Spinal cord (tissue), 10 donors: ENCODE results near the gene ASB11. TPM values are rescaled to one million over a fixed set of nuclear protein-coding genes. Genes with fewer than 3 reads are reported as not detected.

ENCODE experiments used
- DNase-seq, 6 donors: peaks; one replicate each; pipeline versions ENCODE4 v3.0.0 to v3.0.0-alpha.2; 2013 to 2015; ENCODE audit warnings: low spot score in 6 of 6, low read depth in 4 of 6
- H3K27ac ChIP-seq: one replicate; pipeline ENCODE4 v1.5.1; 2013; ENCODE audit warnings: low read depth, low read length, control low read depth
- H3K27me3 ChIP-seq: one replicate; pipeline ENCODE4 v1.6.1; 2013; ENCODE audit warnings: low read length; ENCODE audit not compliant: control insufficient read depth, insufficient read depth
- H3K36me3 ChIP-seq: one replicate; pipeline ENCODE4 v1.6.1; 2013; ENCODE audit warnings: low read length; ENCODE audit not compliant: control insufficient read depth, insufficient read depth
- H3K4me1 ChIP-seq: one replicate; pipeline ENCODE4 v1.6.1; 2013; ENCODE audit warnings: low read length; ENCODE audit not compliant: control insufficient read depth, insufficient read depth
- H3K4me3 ChIP-seq: one replicate; pipeline ENCODE4 v1.5.1; 2013; ENCODE audit warnings: low read depth, low read length, control low read depth
- H3K9me3 ChIP-seq: one replicate; pipeline ENCODE4 v1.6.1; 2013; ENCODE audit warnings: low read length; ENCODE audit not compliant: control insufficient read depth, insufficient read depth
- WGBS: methylation state at CpG from one replicate; pipeline ENCODE4 v1.1.5; 2013; ENCODE audit warnings: missing lambda C conversion rate; ENCODE audit not compliant: insufficient coverage; 5-methylcytosine and 5-hydroxymethylcytosine counted together
- long read RNA-seq, 4 donors: transcript quantifications; one replicate each; lab custom pipeline, GENCODE V29; 2026
- polyA plus RNA-seq, 2 donors: library from polyadenylated mRNA; unstranded; fragments of 120-200 nt; gene quantifications; one replicate each; pipeline ENCODE4 v1.2.1, GENCODE V29; 2013; ENCODE audit not compliant: insufficient read length in 2 of 2
- total RNA-seq, 2 donors: library from RNA; depleted of rRNA in 1 of 2; stranded (reverse); fragments of 120-200 nt in 1 of 2; fragments of >200 nt in 1 of 2; gene quantifications; one replicate each; pipeline versions ENCODE4 v1.2.3 to v1.2.4, GENCODE V29; 2013 to 2014
- donor health status: healthy.

Gene ASB11
- total RNA-seq (under 1 TPM; 0.06 to 0.10 TPM), polyA plus RNA-seq (not detected)
- long read RNA-seq, donor 1: 0 reads
- long read RNA-seq, donor 2: 0 reads
- long read RNA-seq, donor 3: 0 reads
- long read RNA-seq, donor 4: 0 reads

- WGBS: 40% methylated on average over 2 of the region's 3 CpGs
- Histone ChIP-seq H3K27ac (no peak within 1 kb of the TSS), H3K4me3 (no peak within 1 kb of the TSS), H3K4me1 (no peaks in the 10 kb centered on the region), H3K36me3 (no peaks in the 10 kb centered on the region), H3K27me3 (peaks cover 9% of the 10 kb centered on the region), H3K9me3 (no peaks in the 10 kb centered on the region)
- DNase-seq: no peak
Measured at GRCh38 chrX:15315509-15315908, at the start of gene ASB11. Gene ASB11 (minus strand): TSS chrX:15315640. CDS start chrX:15315605, 35 bp downstream.

GRCh38 chrX:15359701-15360100, 44.3 kb upstream of the ASB11 start:
- no peaks in the 10 kb centered on the region for H3K9me3 ChIP-seq
- no peaks in the 10 kb centered on the region for H3K4me1 ChIP-seq
- 38% methylated on average over 1 of the region's 2 CpGs for WGBS
- no peak overlapping the region for H3K27ac ChIP-seq
- DNase-seq: no peak
- no peak overlapping the region for H3K4me3 ChIP-seq
- H3K27me3 ChIP-seq: peaks cover 16% of the 10 kb centered on the region
- H3K36me3 ChIP-seq: no peaks in the 10 kb centered on the region

- Histone ChIP-seq H3K36me3 (no peaks in the 10 kb centered on the region), H3K27me3 (peaks cover 13% of the 10 kb centered on the region), H3K4me3 (no peak overlapping the region), H3K9me3 (no peaks in the 10 kb centered on the region), H3K4me1 (no peaks in the 10 kb centered on the region), H3K27ac (no peak overlapping the region)
- WGBS: no CpG with 5 or more reads among the region's 2 CpGs
- DNase-seq: no peak
Measured at GRCh38 chrX:15358533-15358932, 43.1 kb upstream of the ASB11 start.

GRCh38 chrX:15356444-15356843, 41.0 kb upstream of the ASB11 start:
- H3K4me1 ChIP-seq: no peaks in the 10 kb centered on the region
- no CpG with 5 or more reads among the region's 1 CpG for WGBS
- H3K27ac ChIP-seq: no peak overlapping the region
- peaks cover 13% of the 10 kb centered on the region for H3K27me3 ChIP-seq
- no peaks in the 10 kb centered on the region for H3K36me3 ChIP-seq
- H3K9me3 ChIP-seq: no peaks in the 10 kb centered on the region
- no peak overlapping the region for H3K4me3 ChIP-seq
- DNase-seq: no peak

- Histone ChIP-seq H3K4me3 (no peak overlapping the region), H3K9me3 (no peaks in the 10 kb centered on the region), H3K4me1 (no peaks in the 10 kb centered on the region), H3K27ac (no peak overlapping the region), H3K27me3 (peaks cover 14% of the 10 kb centered on the region), H3K36me3 (no peaks in the 10 kb centered on the region)
- DNase-seq: peak in 1 of 6 donors; percentile 3
- 30% methylated on average over 5 of the region's 8 CpGs for WGBS
Measured at GRCh38 chrX:15350329-15350996, 35.0 kb upstream of the ASB11 start.

- no peaks in the 10 kb centered on the region for H3K4me1 ChIP-seq
- H3K27ac ChIP-seq: no peak overlapping the region
- WGBS: 6% methylated on average over 2 of the region's 2 CpGs
- DNase-seq: peak; percentile 26 to 90 (median 48)
- H3K4me3 ChIP-seq: no peak overlapping the region
- no peaks in the 10 kb centered on the region for H3K36me3 ChIP-seq
- peaks cover 19% of the 10 kb centered on the region for H3K27me3 ChIP-seq
- no peaks in the 10 kb centered on the region for H3K9me3 ChIP-seq
Measured at GRCh38 chrX:15349046-15349445, 33.6 kb upstream of the ASB11 start.

GRCh38 chrX:15345976-15346375, 30.5 kb upstream of the ASB11 start:
- Histone ChIP-seq H3K4me3 (no peak overlapping the region), H3K27ac (no peak overlapping the region), H3K4me1 (no peaks in the 10 kb centered on the region), H3K9me3 (no peaks in the 10 kb centered on the region), H3K27me3 (peaks cover 29% of the 10 kb centered on the region), H3K36me3 (no peaks in the 10 kb centered on the region)
- WGBS: 36% methylated on average over 2 of the region's 3 CpGs
- DNase-seq: peak in 2 of 6 donors; percentile 8 to 74

GRCh38 chrX:15344106-15344505, 28.7 kb upstream of the ASB11 start:
- H3K9me3 ChIP-seq: no peaks in the 10 kb centered on the region
- no peak overlapping the region for H3K27ac ChIP-seq
- peaks cover 25% of the 10 kb centered on the region for H3K27me3 ChIP-seq
- H3K36me3 ChIP-seq: no peaks in the 10 kb centered on the region
- H3K4me3 ChIP-seq: no peak overlapping the region
- no peak for DNase-seq
- no peaks in the 10 kb centered on the region for H3K4me1 ChIP-seq

- Histone ChIP-seq H3K27ac (no peak overlapping the region), H3K4me1 (no peaks in the 10 kb centered on the region), H3K9me3 (no peaks in the 10 kb centered on the region), H3K27me3 (peaks cover 33% of the 10 kb centered on the region), H3K4me3 (no peak overlapping the region), H3K36me3 (no peaks in the 10 kb centered on the region)
- no peak for DNase-seq
- WGBS: 80% methylated on average over 2 of the region's 5 CpGs
Measured at GRCh38 chrX:15343075-15343476, 27.6 kb upstream of the ASB11 start.

- Histone ChIP-seq H3K4me1 (no peaks in the 10 kb centered on the region), H3K36me3 (no peaks in the 10 kb centered on the region), H3K9me3 (peaks cover 1% of the 10 kb centered on the region), H3K27me3 (peaks cover 49% of the 10 kb centered on the region), H3K27ac (no peak overlapping the region), H3K4me3 (no peak overlapping the region)
- 81% methylated on average over 2 of the region's 2 CpGs for WGBS
- DNase-seq: no peak
Measured at GRCh38 chrX:15340867-15341266, 25.4 kb upstream of the ASB11 start.
